NCI-H1694 treated with DMSO at 0.1 percent for 48 hours (cell line): ENCODE data around the gene KATNAL2.
A peak's percentile ranks its signal among the peaks of the same experiment; 100 is the strongest.

Source experiments
- DNase-seq: peaks from one replicate; lab custom pipeline; 2025; lab: John Stamatoyannopoulos, UW

The KATNAL2 gene

GRCh38 chr18:47113796-47114540 is 196.6 kb downstream of the KATNAL2 start:
- DNase-seq = no peak

- no peak for DNase-seq
These were observed 197.8 kb downstream of the KATNAL2 start for GRCh38 chr18:47115205-47115604.

GRCh38 chr18:47118981-47119380 is 201.6 kb downstream of the KATNAL2 start:
- DNase-seq = no peak

GRCh38 chr18:47120428-47120827 is 203.0 kb downstream of the KATNAL2 start:
- DNase-seq = no peak

GRCh38 chr18:47121146-47121545 is 203.7 kb downstream of the KATNAL2 start:
- no peak for DNase-seq

GRCh38 chr18:47141289-47141688 is 223.9 kb downstream of the KATNAL2 start:
- DNase-seq = no peak

- DNase-seq = no peak
These were observed 225.8 kb downstream of the KATNAL2 start for GRCh38 chr18:47143153-47143552.

- no peak for DNase-seq
These were observed 226.6 kb downstream of the KATNAL2 start for GRCh38 chr18:47143899-47144485.

- DNase-seq = no peak
These were observed 228.8 kb downstream of the KATNAL2 start for GRCh38 chr18:47146206-47146605.

GRCh38 chr18:47149457-47150028 is 232.1 kb downstream of the KATNAL2 start:
- no peak for DNase-seq

- peak; percentile 80 for DNase-seq
These were observed 232.8 kb downstream of the KATNAL2 start, which contains the start of gene HDHD2 for GRCh38 chr18:47150029-47150823. HDHD2 (minus strand) TSS chr18:47150500; CDS start chr18:47136439, 14,061 bp downstream.

GRCh38 chr18:47150824-47151366 is 233.5 kb downstream of the KATNAL2 start:
- DNase-seq = no peak

- no peak for DNase-seq
These were observed 234.0 kb downstream of the KATNAL2 start for GRCh38 chr18:47151439-47151838.
